Central memory CD8-positive, alpha-beta T cell (primary cell): ENCODE results near the gene NR3C2.

Experiments
- ATAC-seq: fragments of 150-1000 bp; cut with Tn5 transposase; replicated peaks from 2 replicates; pipeline ENCODE4 v1.10.0; 2022; ENCODE audit warnings: mild to moderate bottlenecking, moderate FRiP score, moderate number of reproducible peaks; ENCODE audit not compliant: poor library complexity, severe bottlenecking; ENCODE audit errors: extremely low read depth
- DNase-seq, 2 donors: peaks; one replicate each; pipeline ENCODE4 v3.0.0; 2021; ENCODE audit warnings: low spot score in 2 of 2
- H3K27ac Mint-ChIP-seq: one replicate; pipeline ENCODE4 v1.8.0; 2022; ENCODE audit warnings: low read depth, mild to moderate bottlenecking, moderate library complexity, mixed read lengths
- H3K27me3 Mint-ChIP-seq: one replicate; pipeline ENCODE4 v1.8.0; 2022; ENCODE audit warnings: mixed read lengths
- H3K36me3 Mint-ChIP-seq: one replicate; pipeline ENCODE4 v1.8.0; 2022; ENCODE audit warnings: mild to moderate bottlenecking, moderate library complexity, mixed read lengths; ENCODE audit not compliant: insufficient read depth
- H3K4me1 Mint-ChIP-seq: one replicate; pipeline ENCODE4 v1.8.0; 2022; ENCODE audit warnings: mixed read lengths
- H3K4me3 Mint-ChIP-seq: one replicate; pipeline ENCODE4 v1.8.0; 2022; ENCODE audit warnings: mild to moderate bottlenecking, moderate library complexity, mixed read lengths
- H3K9me3 Mint-ChIP-seq: one replicate; pipeline ENCODE4 v1.8.0; 2022; ENCODE audit warnings: mixed read lengths

NR3C2 gene

DNA sequence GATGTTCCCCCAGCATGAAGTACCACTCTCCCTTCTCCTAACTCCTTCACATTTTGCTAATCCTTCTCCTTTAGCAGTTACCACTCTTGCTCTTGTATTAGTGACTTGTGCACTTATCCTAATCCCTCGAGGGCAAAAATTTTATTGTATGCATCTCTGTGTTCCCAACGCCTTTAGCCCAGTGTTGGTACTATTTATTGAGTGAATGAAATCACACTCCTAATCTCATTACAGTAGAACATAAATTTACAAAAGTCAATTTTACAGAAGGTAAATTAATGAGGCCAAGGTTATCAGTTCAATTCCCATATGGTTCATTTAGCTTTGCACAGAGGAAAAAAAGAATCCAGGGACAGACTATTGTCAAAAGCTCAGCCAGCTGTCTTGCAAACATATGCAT is 178.4 kb downstream of the NR3C2 start:
- DNase-seq, result no peak
- Mint-ChIP-seq H3K36me3 (no peaks in the 10 kb centered on the region), H3K4me1 (peaks cover 13% of the 10 kb centered on the region), H3K9me3 (no peaks in the 10 kb centered on the region), H3K27ac (no peak overlapping the region), H3K27me3 (no peaks in the 10 kb centered on the region), H3K4me3 (no peak overlapping the region)
- no peak for ATAC-seq

GRCh38 chr4:148263127-148263526 is 179.1 kb downstream of the NR3C2 start:
- ATAC-seq (no peak), DNase-seq (no peak)
- Mint-ChIP-seq H3K27me3 (no peaks in the 10 kb centered on the region), H3K27ac (no peak overlapping the region), H3K4me3 (no peak overlapping the region), H3K36me3 (no peaks in the 10 kb centered on the region), H3K9me3 (no peaks in the 10 kb centered on the region), H3K4me1 (peaks cover 13% of the 10 kb centered on the region)

DNA sequence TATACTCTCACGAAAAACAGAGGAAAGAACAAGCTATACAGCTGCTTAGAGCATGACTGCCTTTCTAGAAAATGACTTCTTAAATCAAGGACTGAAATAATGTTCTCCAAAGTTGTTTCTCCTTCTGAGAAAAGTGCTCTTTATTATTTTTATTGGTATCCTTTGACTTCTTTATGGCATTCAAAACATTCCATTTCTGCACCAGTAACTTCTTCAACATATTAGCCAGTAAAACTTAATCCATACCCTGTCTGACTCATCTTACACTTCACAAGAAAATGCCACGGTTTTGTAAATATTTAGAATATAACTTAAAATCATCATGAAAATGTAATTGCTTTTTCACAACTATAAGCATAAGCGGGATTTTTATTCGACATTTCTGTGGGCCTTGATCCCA is 180.4 kb downstream of the NR3C2 start:
- no peak overlapping the region for H3K4me3 Mint-ChIP-seq
- peaks cover 13% of the 10 kb centered on the region for H3K4me1 Mint-ChIP-seq
- no peaks in the 10 kb centered on the region for H3K27me3 Mint-ChIP-seq
- no peak overlapping the region for H3K27ac Mint-ChIP-seq
- ATAC-seq (no peak), DNase-seq (no peak)
- H3K36me3 Mint-ChIP-seq, result no peaks in the 10 kb centered on the region
- H3K9me3 Mint-ChIP-seq, result no peaks in the 10 kb centered on the region

- no peak for DNase-seq
- H3K9me3 Mint-ChIP-seq, result no peaks in the 10 kb centered on the region
- H3K27me3 Mint-ChIP-seq, result no peaks in the 10 kb centered on the region
- no peak for ATAC-seq
- H3K27ac Mint-ChIP-seq, result no peak overlapping the region
- H3K4me1 Mint-ChIP-seq, result peaks cover 24% of the 10 kb centered on the region
- H3K36me3 Mint-ChIP-seq, result no peaks in the 10 kb centered on the region
- H3K4me3 Mint-ChIP-seq, result no peak overlapping the region
Measured at GRCh38 chr4:148259841-148260240, 182.4 kb downstream of the NR3C2 start.

DNA sequence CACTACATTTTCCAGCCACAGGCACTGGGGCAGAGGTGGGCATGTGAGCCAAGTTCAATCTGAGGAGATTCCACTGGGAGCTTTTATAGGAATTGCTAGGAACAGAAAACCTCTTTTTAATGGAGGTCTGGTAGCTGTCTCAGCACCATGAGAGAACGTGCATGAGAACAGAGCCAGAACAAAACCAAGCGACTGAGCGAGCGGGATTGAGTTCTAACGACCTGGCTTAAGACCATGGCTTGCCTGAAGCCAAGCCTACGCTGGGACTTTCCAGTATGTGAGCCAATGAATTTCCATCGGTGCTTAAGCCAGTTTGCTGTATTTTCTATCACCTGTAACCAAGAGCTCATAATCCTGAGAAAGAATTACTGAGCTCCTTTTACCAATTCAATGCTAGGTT is 183.7 kb downstream of the NR3C2 start:
- Mint-ChIP-seq H3K9me3 (no peaks in the 10 kb centered on the region), H3K4me1 (peaks cover 30% of the 10 kb centered on the region), H3K27me3 (no peaks in the 10 kb centered on the region), H3K27ac (no peak overlapping the region), H3K4me3 (no peak overlapping the region), H3K36me3 (no peaks in the 10 kb centered on the region)
- DNase-seq, result no peak
- ATAC-seq, result no peak

DNA sequence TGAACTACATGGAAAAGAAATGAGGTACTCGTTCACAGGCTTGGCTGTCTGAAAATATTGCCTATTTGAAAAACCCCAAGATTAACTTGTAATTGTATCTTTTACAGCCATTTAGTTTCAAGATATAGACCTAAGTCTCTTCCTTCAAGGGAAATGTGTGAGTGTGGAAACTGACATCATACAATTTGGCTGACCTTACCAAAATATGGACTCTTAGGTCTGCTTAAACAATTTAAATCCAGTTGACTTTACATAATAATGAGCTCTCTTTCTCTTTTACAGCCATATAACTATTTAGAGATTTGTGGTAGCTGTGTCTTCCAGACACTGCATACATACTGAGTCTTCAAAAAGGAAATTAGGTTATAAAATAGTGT is 186.9 kb downstream of the NR3C2 start:
- Mint-ChIP-seq H3K9me3 (no peaks in the 10 kb centered on the region), H3K4me1 (peaks cover 32% of the 10 kb centered on the region), H3K36me3 (peaks cover 2% of the 10 kb centered on the region), H3K27ac (no peak overlapping the region), H3K4me3 (no peak overlapping the region), H3K27me3 (no peaks in the 10 kb centered on the region)
- DNase-seq, result no peak
- ATAC-seq, result no peak

DNA sequence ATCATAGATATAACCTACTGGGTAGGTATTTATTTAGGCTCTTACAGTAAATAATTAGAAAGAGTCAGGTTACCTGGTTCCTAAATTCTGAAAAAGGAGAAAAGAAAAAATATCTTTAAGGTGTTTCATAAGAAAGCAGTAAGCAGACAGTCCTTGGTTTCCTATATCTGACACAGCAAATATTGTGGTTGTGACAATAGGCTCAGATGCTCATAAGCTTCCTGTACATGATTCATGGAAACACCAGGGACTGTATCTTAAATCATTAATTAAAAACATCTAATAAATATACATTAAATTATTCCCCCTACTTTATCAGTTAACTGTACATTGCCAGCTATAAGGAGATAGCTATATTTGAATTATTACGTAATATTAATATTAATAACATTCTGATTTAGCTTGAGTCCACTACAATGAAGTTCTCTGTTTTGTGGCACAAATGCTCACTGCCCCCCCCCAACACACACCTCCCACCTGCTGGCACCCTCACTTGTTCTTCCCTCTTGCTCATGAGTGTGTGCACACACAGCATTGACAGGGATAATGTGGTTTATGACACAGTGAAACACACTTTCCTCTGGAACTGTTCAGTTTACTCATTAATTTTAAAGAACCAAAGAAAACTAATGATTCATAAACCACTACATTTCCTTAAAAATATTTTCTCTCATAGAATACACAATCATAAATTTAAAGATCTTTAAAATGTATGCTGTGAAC is 187.4 kb downstream of the NR3C2 start:
- Mint-ChIP-seq H3K27ac (no peak overlapping the region), H3K27me3 (no peaks in the 10 kb centered on the region), H3K4me3 (no peak overlapping the region), H3K36me3 (peaks cover 2% of the 10 kb centered on the region), H3K4me1 (peaks cover 35% of the 10 kb centered on the region), H3K9me3 (no peaks in the 10 kb centered on the region)
- ATAC-seq (no peak), DNase-seq (no peak)

- peaks cover 39% of the 10 kb centered on the region for H3K4me1 Mint-ChIP-seq
- peaks cover 2% of the 10 kb centered on the region for H3K36me3 Mint-ChIP-seq
- H3K4me3 Mint-ChIP-seq, result no peak overlapping the region
- DNase-seq (no peak), ATAC-seq (no peak)
- H3K27me3 Mint-ChIP-seq, result no peaks in the 10 kb centered on the region
- no peaks in the 10 kb centered on the region for H3K9me3 Mint-ChIP-seq
- no peak overlapping the region for H3K27ac Mint-ChIP-seq
Measured at GRCh38 chr4:148253768-148254167, 188.4 kb downstream of the NR3C2 start.

- Mint-ChIP-seq H3K9me3 (no peaks in the 10 kb centered on the region), H3K27me3 (no peaks in the 10 kb centered on the region), H3K27ac (no peak overlapping the region), H3K4me3 (no peak overlapping the region), H3K36me3 (peaks cover 2% of the 10 kb centered on the region), H3K4me1 (peaks cover 20% of the 10 kb centered on the region)
- no peak for DNase-seq
- ATAC-seq, result no peak
Measured at GRCh38 chr4:148248824-148249223, 193.4 kb downstream of the NR3C2 start.

- Mint-ChIP-seq H3K27me3 (no peaks in the 10 kb centered on the region), H3K9me3 (no peaks in the 10 kb centered on the region), H3K36me3 (no peaks in the 10 kb centered on the region), H3K27ac (no peak overlapping the region), H3K4me1 (peaks cover 14% of the 10 kb centered on the region), H3K4me3 (no peak overlapping the region)
- DNase-seq (no peak), ATAC-seq (no peak)
Measured at GRCh38 chr4:148245015-148245414, 197.2 kb downstream of the NR3C2 start.

DNA sequence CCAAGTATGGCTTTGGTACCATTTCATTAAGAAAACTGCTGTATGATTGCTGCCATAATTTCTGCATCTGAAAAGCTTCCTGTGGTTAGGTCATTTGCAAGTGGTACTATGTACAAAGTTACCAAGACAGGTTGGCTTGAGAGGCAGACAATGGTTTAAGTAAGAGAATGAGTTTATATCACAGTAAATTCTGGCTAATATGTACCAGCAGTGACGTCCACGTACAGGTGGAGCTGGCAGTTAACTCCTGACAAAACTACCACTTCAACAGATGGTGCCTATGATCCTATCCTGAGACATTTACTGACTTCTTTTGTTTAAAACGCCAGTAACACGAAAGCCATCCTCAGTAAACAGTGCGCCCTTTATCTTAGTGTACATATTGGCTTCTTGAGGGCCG is 198.4 kb downstream of the NR3C2 start:
- no peak overlapping the region for H3K4me3 Mint-ChIP-seq
- peaks cover 2% of the 10 kb centered on the region for H3K36me3 Mint-ChIP-seq
- no peaks in the 10 kb centered on the region for H3K9me3 Mint-ChIP-seq
- H3K27ac Mint-ChIP-seq, result no peak overlapping the region
- ATAC-seq (no peak), DNase-seq (no peak)
- H3K4me1 Mint-ChIP-seq, result peaks cover 17% of the 10 kb centered on the region
- H3K27me3 Mint-ChIP-seq, result no peaks in the 10 kb centered on the region

GRCh38 chr4:148240241-148240640 is 202.0 kb downstream of the NR3C2 start:
- H3K9me3 Mint-ChIP-seq, result no peaks in the 10 kb centered on the region
- H3K4me1 Mint-ChIP-seq, result peaks cover 20% of the 10 kb centered on the region
- no peak overlapping the region for H3K27ac Mint-ChIP-seq
- ATAC-seq (no peak), DNase-seq (no peak)
- H3K4me3 Mint-ChIP-seq, result no peak overlapping the region
- no peaks in the 10 kb centered on the region for H3K27me3 Mint-ChIP-seq
- peaks cover 2% of the 10 kb centered on the region for H3K36me3 Mint-ChIP-seq

DNA sequence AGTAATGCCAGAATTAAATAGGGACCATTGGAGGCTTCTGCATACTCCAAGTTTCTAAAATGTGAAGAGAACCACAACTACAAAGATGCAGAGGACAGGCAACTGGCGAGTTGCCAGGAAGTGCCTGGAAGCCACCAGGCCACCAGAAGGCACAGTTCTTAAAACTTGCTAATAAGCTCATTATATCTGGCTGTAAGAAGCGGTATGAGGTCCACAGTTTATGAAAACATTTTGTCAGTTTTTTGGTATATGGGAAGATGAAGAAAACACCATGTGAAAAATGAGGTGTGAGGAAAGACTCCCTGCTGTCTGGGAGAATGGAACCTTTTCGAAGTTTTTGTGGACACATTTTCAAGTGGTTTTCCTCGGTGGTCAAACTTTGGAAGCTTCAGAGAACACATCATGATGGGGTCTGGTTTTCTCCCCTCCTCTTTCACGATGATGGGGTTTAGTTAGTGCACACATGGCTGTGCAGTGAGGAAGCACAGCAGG is 202.7 kb downstream of the NR3C2 start:
- Mint-ChIP-seq H3K36me3 (peaks cover 2% of the 10 kb centered on the region), H3K27me3 (no peaks in the 10 kb centered on the region), H3K4me3 (no peak overlapping the region), H3K4me1 (peaks cover 20% of the 10 kb centered on the region), H3K9me3 (no peaks in the 10 kb centered on the region), H3K27ac (no peak overlapping the region)
- ATAC-seq (no peak), DNase-seq (no peak)
